Stimulated activated CD8-positive, alpha-beta memory T cell treated with anti-CD3 and anti-CD28 coated beads, Interleukin-15, amount 100 ng/mL, for 1 hour (primary cell): ENCODE measurements around the gene WDPCP.
"Not testable (repeated sequence)": the region's sequence is repeated elsewhere in the genome, so short reads cannot be mapped to it uniquely, and the experiment has no call there.

Experiments used
- DNase-seq: peaks from one replicate; pipeline ENCODE4 v3.0.0-alpha.2; 2020; ENCODE audit warnings: low read depth

Gene WDPCP

DNA sequence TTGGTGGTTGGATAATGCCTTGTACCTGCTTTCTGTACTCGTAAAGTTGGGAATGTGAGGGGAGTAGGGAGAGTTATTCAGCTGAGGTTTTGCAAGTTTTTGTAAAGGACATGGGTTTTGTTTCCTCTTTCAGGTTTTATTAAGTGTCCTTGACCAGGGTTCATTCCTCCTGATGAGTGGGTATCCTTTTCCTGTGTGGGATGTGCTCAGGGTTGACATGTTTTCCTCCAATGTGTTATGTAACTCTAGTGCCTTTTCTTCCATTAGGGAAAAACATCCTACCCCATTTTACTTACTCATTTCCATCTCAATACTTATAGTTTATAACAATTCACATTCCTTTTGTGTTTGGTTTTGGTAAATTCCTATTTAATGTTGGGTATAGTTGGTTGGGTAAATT is 489.2 kb downstream of the WDPCP start:
- no peak for DNase-seq

DNA sequence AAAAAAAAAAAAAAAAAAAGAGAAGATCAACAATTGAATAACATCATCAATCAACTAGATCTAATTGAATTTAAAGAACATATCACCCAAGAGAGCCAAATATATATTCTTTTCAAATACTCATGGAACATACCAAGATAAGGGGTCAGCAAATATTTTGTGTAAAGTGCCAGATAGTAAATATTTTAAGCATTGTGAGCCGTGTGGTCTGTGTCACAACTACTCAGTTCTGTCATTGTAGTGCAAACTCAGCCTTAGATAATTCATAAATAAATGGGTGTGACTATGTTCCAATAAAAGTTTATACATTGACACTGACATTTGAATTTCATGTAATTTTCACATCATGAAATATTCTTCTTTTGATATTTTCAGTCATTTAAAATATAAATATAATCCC is 491.8 kb downstream of the WDPCP start:
- DNase-seq: no peak

DNA sequence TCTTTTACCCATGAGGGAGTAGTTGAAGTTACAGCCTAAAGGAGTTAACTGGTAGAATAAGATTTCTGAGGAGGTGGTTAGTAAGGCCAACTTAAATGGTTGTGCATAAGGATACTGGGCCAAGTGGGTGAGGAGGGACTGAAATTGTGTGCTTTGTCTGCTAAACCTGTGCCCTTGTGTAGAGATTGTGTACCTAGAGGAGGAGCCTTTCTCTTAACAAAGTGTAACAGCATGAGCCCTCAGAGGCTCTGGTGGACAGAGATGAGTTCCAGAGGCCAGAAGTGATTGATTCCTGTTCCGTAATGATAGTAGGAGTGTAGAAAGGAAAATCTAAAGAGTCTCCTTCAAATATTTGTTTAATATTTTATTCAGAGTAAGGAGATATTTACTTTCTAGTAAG is 494.8 kb downstream of the WDPCP start:
- DNase-seq: no peak

DNA sequence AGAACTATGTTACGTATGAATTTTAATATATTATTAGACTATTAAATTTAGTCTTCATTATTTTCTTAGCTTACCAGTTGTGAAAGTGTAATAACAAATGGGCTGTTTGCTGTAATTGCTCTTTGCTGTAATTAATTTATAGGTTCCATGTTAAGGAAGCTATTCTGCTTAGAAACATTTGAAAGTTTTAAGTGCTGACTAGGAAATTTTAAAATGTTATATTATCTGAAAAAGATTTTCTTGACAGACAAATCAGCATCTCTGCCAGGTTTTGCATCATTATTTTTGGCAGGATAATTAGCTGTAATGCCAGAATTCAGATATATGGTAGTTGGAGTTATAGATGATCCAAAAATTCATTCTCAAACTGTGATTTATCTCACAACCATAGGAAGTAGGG is 495.4 kb downstream of the WDPCP start:
- no peak for DNase-seq

DNA sequence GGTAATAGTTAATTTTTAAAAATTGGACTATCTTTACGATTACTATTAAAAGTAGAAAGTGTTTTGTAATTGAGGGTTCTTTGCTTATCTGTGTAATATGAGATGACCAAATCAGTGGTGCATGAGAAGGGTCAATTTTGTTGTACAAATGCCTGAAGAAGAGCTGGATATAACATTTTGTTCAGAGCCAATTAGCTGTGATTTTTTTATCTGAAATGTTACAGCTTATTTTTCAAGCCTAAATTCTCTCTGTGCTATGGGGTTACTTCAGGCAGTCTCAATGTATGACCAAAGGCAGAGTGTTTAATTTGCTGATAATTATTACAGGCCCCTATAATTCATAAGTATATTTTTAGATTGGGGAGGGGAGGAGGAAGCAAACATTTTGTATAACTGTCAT is 495.9 kb downstream of the WDPCP start:
- no peak for DNase-seq

DNA sequence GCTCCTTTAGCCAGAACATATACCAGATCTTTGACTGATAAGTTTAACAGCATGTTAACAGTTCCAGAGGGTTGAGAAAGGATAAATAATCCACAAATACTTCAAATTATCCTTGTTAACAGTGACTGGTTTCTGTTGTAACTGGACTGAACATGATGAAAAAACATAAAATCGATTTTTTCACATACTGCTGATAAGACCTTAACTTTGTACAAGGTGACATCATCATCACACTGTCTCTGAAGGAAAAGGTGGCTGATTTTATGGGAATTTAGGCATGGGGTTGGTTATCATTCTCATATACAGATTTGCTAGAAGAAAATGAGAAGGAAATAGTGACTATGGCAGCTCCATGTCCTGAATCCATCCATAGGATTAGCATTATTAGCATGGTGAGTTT is 501.6 kb downstream of the WDPCP start:
- no peak for DNase-seq

DNA sequence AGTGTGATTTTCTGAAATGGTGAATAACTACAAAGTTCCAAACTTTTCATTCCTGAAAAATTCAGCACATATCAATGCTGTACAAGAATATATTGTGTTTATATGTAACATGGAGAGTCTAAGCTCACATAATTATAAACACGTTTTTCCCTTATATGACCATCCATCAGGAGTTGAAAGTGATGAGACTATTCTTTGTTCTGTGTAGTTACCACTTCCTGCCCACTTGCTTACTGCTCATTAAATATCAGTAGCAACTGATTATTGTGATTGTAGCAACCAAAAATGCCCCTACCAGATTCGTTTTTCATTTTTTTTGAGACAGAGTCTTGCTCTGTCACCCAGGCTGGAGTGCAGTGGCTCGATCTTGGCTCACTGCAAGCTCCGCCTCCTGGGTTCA is 506.9 kb downstream of the WDPCP start:
- no peak for DNase-seq

DNA sequence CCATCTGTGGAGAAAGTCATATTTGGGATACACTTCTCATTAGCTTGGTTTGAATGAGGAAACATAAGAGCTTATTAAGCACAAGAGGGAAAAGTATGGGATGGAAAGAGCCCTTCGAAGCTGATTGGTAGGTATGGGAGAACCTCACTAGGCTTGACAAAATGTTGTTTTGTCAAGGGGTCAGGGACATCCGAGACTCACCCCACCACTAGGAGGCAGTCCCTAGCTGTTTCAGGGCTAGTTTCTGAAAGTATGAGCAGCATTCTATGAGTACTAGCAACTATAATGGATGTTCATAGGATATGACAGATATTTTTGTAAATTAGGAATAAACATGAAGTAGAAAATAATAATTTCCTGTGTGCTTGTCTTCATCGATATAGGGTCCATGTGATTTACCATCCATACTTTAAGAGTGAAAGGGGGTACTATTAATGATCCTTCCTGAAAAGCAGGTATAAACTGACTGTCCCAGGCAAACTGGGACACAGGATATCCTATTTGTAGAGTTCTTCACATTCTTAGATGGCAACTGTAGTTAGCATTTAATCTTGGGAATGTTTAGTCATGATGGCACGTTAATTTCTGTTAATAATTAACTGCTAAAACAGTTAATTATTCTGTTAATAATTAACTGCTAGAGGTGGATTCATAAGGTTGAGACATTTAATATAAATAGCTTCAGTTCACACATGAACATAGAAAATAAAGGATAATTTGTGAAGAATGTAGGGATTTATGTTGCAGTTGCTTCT is 509.2 kb downstream of the WDPCP start:
- DNase-seq: no peak

DNA sequence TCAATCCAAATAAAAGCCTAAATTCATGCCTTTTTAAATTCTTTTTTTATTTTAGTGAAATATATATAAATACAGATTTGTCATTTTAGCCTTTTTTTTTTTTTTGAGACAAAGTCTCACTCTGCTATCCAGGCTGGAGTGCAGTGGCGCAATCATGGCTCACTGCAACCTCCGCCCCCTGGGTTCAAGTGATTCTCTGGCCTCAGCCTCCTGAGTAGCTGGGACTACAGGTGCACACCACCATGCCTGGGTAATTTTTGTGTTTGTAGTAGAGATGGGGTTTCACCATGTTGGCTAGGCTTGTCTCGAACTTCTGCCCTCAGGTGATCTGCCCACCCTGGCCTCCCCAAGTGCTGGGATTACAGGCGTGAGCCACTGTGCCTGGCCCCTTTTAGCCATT is 513.9 kb downstream of the WDPCP start:
- not testable (repeated sequence) for DNase-seq

DNA sequence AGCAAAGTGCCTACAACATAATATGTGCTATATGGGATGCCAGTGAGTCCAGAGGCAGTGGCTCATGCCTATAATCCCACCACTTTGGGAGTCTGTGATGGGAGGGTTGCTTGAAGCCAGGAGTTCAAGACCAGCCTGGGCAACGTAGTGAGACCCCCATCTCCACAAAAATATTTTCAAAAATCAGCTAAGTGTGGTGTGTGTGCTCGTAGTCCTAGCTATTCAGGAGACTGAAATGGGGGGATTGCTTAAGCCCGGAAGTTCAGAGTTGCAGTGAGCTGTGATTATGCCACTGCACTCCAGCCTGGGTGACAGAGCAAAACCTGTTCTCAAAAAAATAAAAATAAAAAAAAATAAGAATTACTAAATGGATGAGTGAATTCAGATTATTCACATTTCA is 514.3 kb downstream of the WDPCP start:
- no peak for DNase-seq

DNA sequence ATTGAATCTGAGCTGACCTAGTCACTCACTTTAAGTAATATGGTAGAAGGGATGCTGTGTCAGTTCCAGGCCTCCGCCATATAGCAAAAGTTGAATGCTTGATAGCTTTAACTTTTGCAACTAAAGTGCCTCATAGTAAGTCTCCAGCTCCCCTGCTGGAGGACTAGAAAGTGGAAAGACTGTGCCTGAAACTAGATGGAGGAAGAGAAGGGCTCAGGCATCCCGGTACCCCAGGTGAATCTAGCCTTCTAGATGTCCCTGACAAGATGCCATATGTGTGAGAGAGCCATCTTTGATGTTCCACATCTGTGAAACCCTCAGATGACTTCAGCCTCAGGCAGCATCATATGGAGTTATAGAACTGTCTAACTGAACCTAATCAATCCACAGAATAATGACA is 516.6 kb downstream of the WDPCP start:
- no peak for DNase-seq
